Superior temporal gyrus (tissue), 1 donor: ENCODE data around the gene DENND1B.

Experiments
- DNase-seq: peaks from one replicate; pipeline ENCODE4 v3.0.0-alpha.2; 2016; ENCODE audit errors: extremely low spot score

DENND1B gene, protein sequence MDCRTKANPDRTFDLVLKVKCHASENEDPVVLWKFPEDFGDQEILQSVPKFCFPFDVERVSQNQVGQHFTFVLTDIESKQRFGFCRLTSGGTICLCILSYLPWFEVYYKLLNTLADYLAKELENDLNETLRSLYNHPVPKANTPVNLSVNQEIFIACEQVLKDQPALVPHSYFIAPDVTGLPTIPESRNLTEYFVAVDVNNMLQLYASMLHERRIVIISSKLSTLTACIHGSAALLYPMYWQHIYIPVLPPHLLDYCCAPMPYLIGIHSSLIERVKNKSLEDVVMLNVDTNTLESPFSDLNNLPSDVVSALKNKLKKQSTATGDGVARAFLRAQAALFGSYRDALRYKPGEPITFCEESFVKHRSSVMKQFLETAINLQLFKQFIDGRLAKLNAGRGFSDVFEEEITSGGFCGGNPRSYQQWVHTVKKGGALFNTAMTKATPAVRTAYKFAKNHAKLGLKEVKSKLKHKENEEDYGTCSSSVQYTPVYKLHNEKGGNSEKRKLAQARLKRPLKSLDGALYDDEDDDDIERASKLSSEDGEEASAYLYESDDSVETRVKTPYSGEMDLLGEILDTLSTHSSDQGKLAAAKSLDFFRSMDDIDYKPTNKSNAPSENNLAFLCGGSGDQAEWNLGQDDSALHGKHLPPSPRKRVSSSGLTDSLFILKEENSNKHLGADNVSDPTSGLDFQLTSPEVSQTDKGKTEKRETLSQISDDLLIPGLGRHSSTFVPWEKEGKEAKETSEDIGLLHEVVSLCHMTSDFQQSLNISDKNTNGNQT

DNA sequence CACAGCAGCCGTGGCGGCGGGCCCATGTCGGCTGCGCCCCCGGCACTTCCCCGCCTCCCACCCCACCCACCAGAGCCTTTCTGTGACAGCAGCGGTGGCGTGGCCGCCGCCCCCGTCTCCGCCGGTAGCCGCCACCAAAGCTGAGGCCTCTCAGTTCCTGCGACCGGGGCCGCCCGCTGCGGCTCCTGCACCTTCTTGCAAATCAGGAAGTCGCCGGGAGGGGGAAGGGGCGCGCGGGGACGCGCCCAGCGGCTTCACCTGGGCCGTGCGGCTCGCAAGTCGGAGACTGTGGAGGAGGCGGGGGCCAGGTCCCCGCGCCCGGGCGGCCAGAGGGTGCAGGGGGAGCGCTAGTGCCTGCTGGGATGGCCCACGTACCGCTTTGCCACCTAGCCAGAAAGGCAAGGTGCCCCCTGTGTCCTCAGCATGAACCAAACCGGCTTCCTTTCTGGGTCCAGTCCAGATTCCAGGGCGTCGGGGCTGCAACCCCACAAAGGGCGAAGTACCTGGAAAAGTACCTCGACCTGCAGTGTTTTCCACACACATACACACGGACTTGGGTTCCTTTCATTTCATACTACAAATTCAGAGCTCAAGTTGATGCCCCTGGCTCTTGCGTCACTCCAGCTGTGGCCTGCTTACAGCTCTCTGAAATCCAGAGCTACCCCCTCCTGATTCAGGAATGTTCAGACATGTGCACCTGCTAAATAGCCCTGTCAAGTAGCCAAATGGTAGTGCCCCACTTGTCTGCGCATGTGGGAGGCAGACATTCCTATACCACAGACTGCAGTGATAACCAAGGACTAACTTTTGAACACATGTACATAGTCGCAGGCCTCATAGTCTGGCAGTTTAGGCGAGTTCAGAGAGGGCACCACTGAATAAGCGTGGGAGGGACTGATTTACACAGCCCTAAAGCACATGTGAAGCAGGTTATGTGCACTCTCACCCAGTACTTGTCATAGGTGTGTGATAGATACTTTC is at the start of gene DENND1B:
Gene DENND1B (minus strand): TSS at position 199 of the 981 bp plus-strand sequence. CDS start 325 bp downstream, outside the sequence.
- DNase-seq: peak; percentile 38

DNA sequence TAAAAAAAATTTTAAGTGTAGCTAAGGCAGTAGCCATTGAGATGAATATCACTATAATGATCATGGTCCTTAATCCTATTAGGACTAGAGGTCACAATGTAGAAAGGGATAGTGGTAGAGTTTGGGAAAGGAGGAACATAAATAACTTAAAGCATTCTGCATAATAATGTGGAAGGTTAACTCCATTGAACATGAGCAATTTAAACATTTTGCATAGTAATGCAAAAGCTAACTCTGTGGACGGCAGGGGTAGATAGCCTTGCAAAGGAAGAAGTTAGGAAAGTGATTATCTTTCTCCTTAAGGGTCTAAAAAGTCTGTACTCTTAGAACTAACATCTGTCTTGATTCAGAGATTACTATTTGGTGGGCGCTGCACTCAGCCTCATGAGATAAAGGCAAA is 39.0 kb upstream of the DENND1B start:
- no peak for DNase-seq

DNA sequence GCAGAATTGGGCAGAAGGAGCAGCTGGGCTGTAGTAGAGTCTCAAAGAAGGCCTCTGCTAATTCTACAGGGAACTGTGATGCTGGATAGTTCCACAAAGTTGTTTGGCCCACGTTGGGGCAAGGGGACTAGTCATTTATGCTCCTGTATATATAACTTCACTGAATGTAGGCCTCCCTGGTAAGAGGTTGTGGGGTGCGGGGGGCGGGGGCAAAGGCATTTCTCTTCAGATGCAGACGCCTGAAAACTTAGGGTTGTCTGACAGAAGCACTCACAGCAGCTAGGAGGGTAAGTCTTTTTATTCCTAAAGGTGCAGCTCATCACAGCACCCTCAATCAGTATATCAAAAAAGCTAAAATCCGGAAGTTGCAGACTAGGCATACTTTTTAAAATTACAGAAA is 38.5 kb upstream of the DENND1B start:
- no peak for DNase-seq

DNA sequence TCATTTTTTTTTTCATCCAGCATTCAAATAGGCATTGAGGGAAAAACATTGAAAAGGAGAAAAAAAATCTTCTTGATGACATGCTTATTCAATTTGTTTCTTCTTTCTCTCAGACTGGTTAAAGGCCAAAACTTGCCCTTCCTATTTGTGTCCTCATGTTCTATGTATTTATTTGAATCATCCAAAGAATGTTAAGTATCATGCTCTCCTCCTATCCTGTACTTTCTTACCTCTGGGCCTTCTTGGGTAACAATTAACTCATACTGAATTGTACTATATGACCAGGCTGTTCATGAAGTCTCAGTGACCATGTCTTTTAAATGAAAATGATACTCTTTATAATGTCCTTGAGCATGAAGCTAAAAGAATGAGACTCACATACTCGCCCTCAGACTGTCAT is 36.5 kb upstream of the DENND1B start:
- no peak for DNase-seq

DNA sequence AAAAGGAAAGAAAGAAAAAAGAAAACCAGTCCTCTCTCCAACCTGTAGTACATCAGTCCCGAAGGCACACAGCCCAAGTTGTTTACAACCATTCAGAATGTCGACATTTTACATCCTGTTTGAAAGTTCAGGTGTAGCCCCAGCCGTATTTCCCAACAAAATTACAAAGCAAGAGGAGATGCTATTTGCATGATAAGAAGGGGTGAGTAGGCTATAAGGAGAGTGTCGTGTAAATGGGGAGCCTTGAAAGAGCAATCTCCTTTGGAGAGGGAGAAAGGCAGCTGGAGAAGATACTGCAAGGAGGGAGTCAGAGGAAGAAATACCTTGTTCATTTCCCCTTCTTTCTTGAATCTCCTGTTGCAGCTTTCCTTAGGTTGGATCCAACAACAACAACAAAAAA is 35.5 kb upstream of the DENND1B start:
- DNase-seq: no peak

DNA sequence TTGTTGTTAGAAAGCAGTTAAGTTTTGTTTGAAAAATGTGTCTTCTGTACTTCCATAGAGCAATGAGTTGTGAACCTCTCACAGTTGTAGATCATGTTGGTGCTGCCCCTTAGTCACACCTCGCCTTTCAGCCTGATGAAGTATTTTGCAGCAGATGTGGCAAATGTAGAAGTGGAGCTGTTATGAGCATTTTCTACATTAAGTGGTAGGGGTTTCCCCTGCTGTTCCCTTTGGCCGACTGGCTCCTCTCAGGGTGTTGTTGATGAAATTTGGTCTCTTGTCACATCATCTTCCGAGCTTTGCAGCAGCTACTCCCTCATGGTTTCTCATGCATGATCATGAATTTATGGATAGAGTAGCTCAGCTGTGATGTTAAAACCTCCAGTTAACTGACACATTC is 33.6 kb upstream of the DENND1B start:
- DNase-seq: no peak

DNA sequence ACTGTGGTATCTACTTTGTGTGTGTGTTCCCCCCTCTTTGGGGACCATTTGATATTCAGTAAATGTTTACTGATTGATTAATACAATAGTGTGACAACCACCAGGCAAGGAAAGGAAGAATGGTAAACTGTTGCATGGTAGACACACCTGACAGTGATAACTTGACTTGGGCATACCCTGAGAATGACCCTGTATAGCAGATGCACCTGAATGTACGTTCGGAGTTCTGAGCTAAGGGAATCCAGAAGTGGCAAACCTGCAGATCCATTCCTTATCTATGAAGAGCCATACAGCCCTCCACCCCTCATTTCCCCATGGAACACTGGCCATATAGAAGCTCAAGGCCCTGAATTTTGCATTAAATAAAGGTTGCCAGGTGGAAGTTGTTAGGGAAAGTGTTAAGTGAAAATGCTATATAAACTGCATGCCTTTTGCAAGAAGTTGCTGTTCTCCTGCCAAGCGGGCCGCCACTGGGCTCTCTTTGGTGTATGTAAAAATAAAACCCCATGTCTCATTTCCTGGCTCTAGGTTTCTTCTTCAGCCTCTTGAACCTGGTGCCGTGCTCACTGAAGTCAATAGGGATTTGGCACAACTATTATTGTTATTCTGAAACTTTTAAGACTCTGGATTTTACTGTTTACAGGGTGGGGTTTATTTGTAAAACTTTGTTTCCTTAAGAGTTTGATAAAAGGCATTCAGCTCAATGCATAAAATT is 32.6 kb upstream of the DENND1B start:
- DNase-seq: no peak

DNA sequence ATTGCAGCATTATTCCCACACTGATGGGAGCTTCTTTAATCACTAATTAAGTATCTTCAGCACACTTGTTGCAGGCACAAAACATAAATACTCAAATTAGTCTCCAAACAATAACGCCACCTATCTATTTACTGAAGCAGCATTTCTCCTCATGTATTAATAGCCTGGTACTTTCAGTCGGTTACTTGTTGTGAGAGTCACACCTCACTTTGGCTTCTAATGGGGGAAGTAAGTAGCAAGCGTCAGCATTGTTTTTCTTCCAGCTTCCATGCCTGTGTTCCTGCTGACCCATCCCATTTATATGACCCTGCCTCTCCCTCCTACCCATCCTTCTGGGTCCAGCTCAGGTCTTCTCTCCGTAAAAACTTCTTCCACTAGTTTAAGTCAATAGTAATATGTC is 31.9 kb upstream of the DENND1B start:
- DNase-seq: no peak

DNA sequence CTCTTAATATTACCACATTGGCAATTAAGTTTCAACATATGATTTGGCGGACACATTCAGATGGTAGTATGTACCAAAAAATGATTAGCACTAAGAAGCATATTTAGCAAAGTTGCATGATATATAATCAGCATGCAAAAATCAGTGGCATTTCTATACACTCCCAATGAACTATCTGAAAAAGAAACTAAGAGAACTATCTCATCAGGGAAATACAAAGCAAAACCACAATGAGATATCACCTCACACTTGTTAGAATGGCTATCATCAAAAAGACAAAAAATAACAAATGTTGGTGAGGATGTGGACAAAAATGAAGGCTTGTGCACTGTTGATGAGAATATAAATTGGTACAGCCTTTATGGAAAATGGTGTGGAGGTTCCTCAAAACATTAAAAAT is 31.4 kb upstream of the DENND1B start:
- DNase-seq: no peak

DNA sequence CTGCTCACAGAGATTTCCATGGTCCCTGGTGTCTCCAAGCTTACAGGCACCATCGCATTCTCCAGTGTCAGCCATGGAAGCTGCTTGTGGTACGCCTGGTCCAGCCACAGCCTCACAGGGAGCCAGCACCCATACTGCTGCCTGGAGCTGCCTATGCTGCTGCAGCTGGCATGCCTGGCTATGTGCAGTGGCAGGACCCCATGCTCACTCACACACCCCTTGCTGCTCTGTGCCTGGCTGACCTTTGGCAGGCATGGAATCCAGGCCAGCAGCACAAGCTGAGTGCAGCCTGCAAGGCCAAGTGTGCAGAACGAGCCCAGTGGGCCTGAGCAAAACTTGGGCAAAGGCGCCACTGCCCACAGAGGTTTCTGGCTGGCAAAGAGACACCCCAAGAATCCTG is 26.4 kb upstream of the DENND1B start:
- DNase-seq: no peak

DNA sequence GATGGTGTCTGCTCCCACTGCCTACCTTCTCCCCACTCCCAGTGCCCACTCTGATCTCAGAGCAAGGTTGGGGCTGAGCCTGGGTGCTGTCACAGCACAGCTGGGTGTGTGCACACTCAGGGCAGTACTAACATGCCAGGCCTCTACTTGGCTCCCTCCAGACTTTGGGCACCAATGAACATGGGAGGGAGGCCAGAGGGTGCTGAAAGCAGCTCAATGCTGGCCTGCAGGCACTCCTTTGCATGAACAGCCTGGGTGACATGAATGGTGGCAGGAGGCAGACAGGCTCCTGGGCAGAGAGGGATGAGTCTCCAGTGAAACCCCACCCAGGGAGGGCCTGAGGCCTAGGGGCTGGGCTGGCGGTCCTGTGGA is 25.8 kb upstream of the DENND1B start:
- no peak for DNase-seq

DNA sequence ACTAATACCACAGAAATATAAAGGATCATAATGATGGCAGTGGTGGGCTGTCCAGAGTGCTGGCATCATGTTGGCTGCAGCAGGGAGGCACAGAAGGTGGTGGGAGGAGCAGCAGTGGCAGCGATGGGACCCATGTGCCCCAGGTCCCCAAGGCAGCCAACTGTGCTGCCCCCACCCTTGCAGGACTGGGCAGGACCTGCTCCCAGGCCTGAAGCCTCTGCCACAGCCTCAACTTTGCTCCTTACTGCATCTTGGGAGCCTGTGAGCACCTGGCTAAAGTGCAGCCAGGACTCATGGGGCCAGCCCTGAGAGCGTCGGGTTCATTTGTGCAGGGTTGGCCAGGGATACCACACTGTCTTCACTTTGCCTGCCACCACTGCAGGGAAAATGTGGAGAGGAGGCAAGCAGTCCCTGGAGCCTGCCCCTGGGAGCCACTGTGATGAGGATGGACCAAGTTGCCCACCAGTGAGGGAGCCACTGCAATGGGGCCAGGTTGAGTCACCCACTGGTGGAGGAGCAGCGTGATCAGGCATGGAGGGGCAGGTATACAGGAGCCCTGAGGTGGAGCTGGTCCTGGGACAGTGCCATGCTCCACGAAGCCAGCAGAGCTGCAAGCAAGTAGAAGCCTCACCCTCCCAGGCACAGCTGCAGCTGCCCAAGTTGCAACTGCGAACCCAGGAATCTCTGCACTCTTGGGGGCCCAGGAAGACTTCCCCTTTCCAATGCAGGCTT is 25.3 kb upstream of the DENND1B start:
- DNase-seq: no peak

DNA sequence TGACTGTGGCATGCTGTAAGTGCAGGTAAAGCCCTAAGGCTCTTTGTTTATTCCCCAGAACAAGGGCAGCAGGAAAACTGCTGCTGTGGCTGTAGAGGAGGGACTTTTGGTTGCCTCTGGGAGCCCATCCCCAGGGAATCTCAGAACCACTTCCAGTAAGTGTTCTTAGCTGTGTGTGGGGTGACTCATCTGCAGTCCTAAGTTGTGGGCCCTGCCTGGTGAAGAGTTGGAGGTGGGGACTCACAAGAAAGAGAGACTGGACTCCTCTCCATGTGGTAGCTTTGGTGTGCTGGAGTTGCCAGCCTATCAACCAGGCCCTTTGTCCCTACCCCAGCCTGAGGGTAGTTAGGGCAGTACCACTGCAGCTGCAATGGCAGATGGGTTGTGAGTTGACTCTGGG is 24.0 kb upstream of the DENND1B start:
- no peak for DNase-seq

DNA sequence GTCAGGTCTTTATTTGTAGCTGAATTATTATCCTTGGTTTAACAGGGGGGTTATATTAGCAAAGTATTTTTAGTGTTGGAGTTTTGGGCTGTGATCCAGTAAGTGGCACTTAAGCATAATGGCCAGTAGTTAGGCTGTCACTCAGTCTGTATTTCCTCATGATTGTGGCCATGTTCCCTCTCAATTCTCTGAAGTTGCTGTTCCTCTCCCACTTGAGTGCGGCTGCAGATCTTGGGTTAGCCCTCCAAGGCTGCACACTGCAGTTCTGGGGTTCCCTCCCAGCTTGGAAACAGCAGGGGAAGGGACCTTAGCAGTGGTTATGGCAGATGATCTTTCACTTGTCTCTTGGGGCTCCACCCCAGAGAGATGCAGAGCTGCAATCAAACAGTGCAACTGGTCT is 23.2 kb upstream of the DENND1B start:
- no peak for DNase-seq

DNA sequence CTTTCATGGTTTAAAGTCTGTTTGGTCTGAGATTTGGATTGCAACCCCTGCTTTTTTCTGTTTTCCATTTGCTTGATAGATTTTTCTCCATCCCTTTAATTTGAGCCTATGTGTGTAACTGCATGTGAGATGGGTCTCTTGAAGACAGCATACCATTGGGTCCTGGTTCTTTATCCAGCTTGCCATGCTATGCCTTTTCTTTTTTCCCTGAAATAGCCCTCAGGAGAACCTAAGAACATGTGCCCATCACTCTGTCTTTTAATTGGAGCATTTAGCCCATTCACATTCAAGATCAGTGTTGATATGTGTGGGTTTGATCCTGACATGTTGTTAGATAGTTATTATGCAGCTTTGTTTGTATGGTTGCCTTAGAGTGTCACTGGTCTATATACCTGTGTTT is 21.7 kb upstream of the DENND1B start:
- DNase-seq: no peak

DNA sequence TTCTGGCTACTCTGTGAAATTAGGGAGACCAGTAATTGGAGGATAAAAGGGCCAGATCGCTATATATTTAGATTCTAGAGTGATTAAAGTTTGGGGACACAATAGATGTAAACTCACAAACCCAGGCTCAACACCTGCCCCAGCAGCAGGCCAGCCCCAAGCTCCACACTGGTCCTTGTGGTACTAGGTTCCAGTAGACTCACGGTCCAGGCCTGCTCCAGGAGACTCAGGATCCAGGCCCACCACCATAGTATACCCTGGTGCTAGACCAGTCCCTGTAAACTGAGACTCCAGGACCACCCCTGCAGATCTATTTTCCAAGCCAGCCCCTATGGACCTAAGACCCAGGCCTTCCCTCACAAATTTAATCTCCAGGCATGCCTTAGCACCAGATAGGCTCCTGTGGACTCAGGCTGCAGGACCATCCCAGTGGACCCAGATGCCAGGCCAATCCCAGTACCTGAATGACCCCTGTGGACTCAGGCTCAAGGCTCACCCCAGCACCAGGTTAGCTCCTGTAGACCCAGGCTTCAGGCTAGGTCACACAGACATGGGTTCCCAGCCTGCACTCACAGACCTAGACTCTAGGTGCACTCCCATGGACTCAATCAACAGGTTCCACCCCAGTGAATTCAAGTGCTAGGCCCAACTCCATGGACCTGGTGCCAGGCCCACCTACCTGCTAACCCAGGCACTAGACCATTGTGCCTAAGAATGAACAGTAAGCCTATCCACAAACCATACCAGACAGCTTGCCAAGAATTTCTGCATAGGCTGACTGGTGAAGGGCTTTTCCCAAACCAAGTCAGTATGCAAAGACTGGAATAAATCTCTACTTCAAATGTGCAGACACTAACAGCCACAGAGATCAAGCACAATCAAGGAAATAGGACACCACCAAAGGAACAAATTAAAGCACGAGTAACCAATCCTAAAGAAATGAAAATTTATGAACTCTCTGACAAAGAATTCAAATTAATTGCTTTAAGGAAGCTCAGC is 13.8 kb upstream of the DENND1B start:
- no peak for DNase-seq

DNA sequence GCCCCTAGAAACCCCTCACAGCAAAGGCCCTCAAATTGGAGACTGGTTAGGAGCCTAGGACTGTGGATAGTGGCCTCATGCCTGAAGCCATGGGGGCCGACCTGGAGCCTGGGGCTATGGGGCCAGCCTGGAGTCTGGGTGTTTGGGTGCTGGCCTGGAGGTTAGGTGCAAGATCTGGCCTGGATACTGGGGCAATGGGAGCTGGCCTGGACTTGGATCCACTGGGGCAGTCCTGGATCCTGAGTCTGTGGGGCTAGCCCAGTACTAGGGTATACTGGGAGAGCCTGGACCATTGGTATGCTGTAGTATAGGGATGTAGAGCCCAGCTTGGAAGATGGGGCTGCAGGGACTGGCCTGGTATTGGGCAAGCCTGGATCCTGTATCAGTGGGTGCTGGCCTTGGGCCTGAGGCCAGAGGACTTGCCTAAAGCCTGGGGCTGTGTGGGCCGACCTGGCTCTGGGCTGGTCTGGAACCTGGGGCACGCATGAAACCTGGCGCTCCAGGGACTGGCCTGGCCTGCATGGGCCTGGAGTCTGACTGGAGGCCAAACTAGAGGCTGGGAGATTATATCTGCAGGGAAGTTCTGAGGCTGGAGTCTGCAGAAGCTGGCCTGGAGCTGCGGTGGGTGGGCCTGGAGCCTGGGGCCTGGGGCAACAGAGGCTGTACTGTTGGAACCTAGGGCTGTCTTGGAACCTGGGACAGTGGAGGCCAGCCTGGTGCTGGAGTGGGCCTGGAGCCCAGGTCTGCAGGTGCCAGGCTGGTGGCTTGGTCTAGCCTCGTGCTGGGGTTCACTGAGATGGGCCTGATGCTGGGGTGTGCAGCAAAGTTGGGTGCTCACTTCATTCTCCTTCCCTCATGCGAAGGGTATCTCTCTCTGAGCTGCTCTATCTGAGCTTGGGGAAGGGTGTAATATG is 12.6 kb upstream of the DENND1B start:
- no peak for DNase-seq

DNA sequence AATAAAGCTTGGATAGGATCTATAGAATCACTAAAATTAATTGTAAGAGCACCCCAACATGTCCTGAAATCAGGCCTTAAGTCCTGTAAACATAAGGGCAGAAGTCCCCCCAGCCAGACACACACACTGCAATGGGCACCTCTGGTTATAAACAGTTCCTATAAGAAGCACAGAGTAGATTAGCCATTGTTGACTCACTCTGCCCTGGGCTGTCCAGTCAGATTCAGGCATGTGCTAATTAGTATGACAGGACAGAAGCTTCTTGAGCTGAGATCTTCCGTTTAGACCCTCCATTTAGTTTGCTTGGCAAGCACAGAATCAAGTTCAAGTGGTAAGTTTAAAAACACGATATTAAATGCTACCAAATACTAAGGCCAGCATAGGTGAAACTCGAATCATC is 11.8 kb upstream of the DENND1B start:
- no peak for DNase-seq
